K562 (cell line): ENCODE measurements around the gene OST4. TPM values are rescaled to one million over a fixed set of nuclear protein-coding genes. Genes with fewer than 3 reads are reported as not detected.
A peak's percentile ranks its signal among the peaks of the same experiment; 100 is the strongest.

Experiments
- BCLAF1 ChIP-seq, 2 experiments: fragments of 450-650 bp in 1 of 2; IDR thresholded peaks; 2 replicates each; pipeline ENCODE4 v1.6.1; 2011 to 2017; ENCODE audit warnings: low read depth in 2 of 2, antibody characterized with exemption in 1 of 2, borderline replicate concordance in 1 of 2, low read length in 1 of 2, mild to moderate bottlenecking in 1 of 2, mixed read lengths in 1 of 2; ENCODE audit not compliant: control insufficient read depth in 1 of 2
- HDAC2 ChIP-seq: fragments of 450-650 bp; IDR thresholded peaks from 2 replicates; pipeline ENCODE4 v1.6.1; 2016; ENCODE audit warnings: mild to moderate bottlenecking
- HDAC6 ChIP-seq: IDR thresholded peaks from 2 replicates; pipeline ENCODE4 v1.6.1; 2012; ENCODE audit warnings: low read depth, mild to moderate bottlenecking, control low read depth, inconsistent platforms, low read length, moderate library complexity
- HES1 ChIP-seq: fragments of 450-650 bp; IDR thresholded peaks from 2 replicates; pipeline ENCODE4 v1.6.1; 2016; ENCODE audit warnings: low read depth, mild to moderate bottlenecking, moderate library complexity
- MAFF ChIP-seq: IDR thresholded peaks from 2 replicates; pipeline ENCODE4 v1.6.1; 2012; ENCODE audit warnings: low read length, improper control_type of control experiment
- MBD1 ChIP-seq: fragments of 250-450 bp; sonication (Bioruptor Pico); IDR thresholded peaks from 2 replicates; pipeline ENCODE4 v1.8.0; 2022; ENCODE audit warnings: inconsistent platforms
- NEUROD1 ChIP-seq: fragments of 150-350 bp; IDR thresholded peaks from 2 replicates; pipeline ENCODE4 v1.6.1; 2014; ENCODE audit warnings: borderline replicate concordance, low read length, low read depth; ENCODE audit not compliant: partially characterized antibody
- NR2C2 ChIP-seq, 2 experiments: fragments of 200-800 bp in 1 of 2; sonication (Bioruptor generic) in 1 of 2; sonication (generic) in 1 of 2; formaldehyde crosslinking in 1 of 2; IDR thresholded peaks; 2 replicates each; pipeline versions ENCODE4 v1.6.1 to v1.8.0; 2016 to 2022; ENCODE audit warnings: mild to moderate bottlenecking in 1 of 2, missing compliant biosample characterization in 1 of 2, missing genetic modification characterization in 1 of 2, missing genetic modification reagents in 1 of 2
- POLR2AphosphoS5 ChIP-seq: IDR thresholded peaks from 2 replicates; pipeline ENCODE4 v1.6.1; 2011; ENCODE audit warnings: mild to moderate bottlenecking, low read depth, low read length, moderate library complexity; ENCODE audit not compliant: control insufficient read depth, insufficient read depth
- PTBP1 ChIP-seq: fragments of 200-400 bp; formaldehyde crosslinking; IDR thresholded peaks from 2 replicates; pipeline ENCODE4 v1.6.1; 2017; ENCODE audit warnings: low read depth, low read length
- RAD51 ChIP-seq: fragments of 450-650 bp; IDR thresholded peaks from 2 replicates; pipeline ENCODE4 v1.7.1; 2016; ENCODE audit warnings: low read depth, mild to moderate bottlenecking, borderline replicate concordance
- SMAD3 ChIP-seq: fragments of 450-650 bp; formaldehyde crosslinking; conservative IDR thresholded peaks from 2 replicates; pipeline ENCODE4 v1.4.0; 2020; ENCODE audit warnings: mild to moderate bottlenecking
- SRF ChIP-seq, 2 experiments: fragments of 250-450, 450-650 bp in 1 of 2; sonication (Bioruptor Pico) in 1 of 2; sonication (generic) in 1 of 2; formaldehyde crosslinking; IDR thresholded peaks; 2 replicates each; pipeline versions ENCODE4 v1.5.0 to v1.5.1; 2020 to 2022; ENCODE audit warnings: mild to moderate bottlenecking in 1 of 2, missing genetic modification reagents in 1 of 2
- XRCC3 ChIP-seq: fragments of 450-650 bp; IDR thresholded peaks from 2 replicates; pipeline ENCODE4 v1.6.1; 2017; ENCODE audit warnings: mild to moderate bottlenecking, moderate library complexity
- ZBTB1 ChIP-seq: sonication (generic); formaldehyde crosslinking; IDR thresholded peaks from 2 replicates; pipeline ENCODE4 v1.8.1; 2023; ENCODE audit warnings: missing genetic modification reagents, low read depth, mild to moderate bottlenecking, borderline replicate concordance
- ZBTB9 ChIP-seq: fragments of 450-650 bp; formaldehyde crosslinking; IDR thresholded peaks from 2 replicates; pipeline ENCODE4 v1.4.0; 2020; ENCODE audit warnings: mild to moderate bottlenecking, moderate library complexity
- ZNF3 ChIP-seq: fragments of 250-450 bp; sonication (Bioruptor Pico); IDR thresholded peaks from 2 replicates; pipeline ENCODE4 v1.5.0; 2021; ENCODE audit warnings: mild to moderate bottlenecking, moderate library complexity
- ZNF586 ChIP-seq: fragments of 450-650 bp; formaldehyde crosslinking; conservative IDR thresholded peaks from 2 replicates; pipeline ENCODE4 v1.4.0; 2020; ENCODE audit warnings: mild to moderate bottlenecking, moderate library complexity
- ZNF778 ChIP-seq: fragments of 450-650 bp; formaldehyde crosslinking; IDR thresholded peaks from 2 replicates; pipeline ENCODE4 v1.4.0; 2020; ENCODE audit warnings: mild to moderate bottlenecking, moderate library complexity
- polyA plus RNA-seq, 8 experiments: library from polyadenylated mRNA; depleted of rRNA in 4 of 8; stranded (reverse) in 5 of 8; unstranded in 3 of 8; fragments of >200 nt; fragmentation: Nextera tagmentation in 2 of 8; fragmentation: Illumina TruSeq in 1 of 8; extraction: Ambion mirVana in 2 of 8; extraction: Trizol in 1 of 8; gene quantifications; 2 replicates each; pipeline versions ENCODE4 v1.2.1 to v1.2.3, GENCODE V29; 2011 to 2014; ENCODE audit warnings: inconsistent platforms in 1 of 8, missing spikeins in 1 of 8
- total RNA-seq, 7 experiments: library from RNA; depleted of rRNA in 6 of 7; stranded (reverse); fragments of >200 nt in 6 of 7; fragmentation: Illumina TruSeq in 2 of 7; extraction: Trizol in 2 of 7; gene quantifications; 2 replicates each; pipeline versions ENCODE4 v1.2.1 to v1.2.3, GENCODE V29; 2011 to 2021; ENCODE audit warnings: low replicate concordance in 1 of 7

Gene OST4
- total and polyA plus RNA-seq, 9 of the 15 experiments (the other 6 are each of a cell fraction or from before 2014, with no cell fraction given): 186 to 1,155 (median 355) TPM

- TF ChIP-seq MBD1 (CRISPR knock-in tag): no peak
- peak; percentile 74 for TF ChIP-seq NEUROD1
- 0 out of 2 replicates have a peak, but pooled peaks have one; percentile 67 for TF ChIP-seq HDAC6
- TF ChIP-seq ZNF586 (CRISPR knock-in tag): no peak
- TF ChIP-seq ZBTB1: no peak
- no peak for TF ChIP-seq XRCC3
- peak; percentile 87 for TF ChIP-seq HDAC2
- TF ChIP-seq ZNF3: 0 out of 2 replicates have a peak, but pooled peaks have one; percentile 12
- TF ChIP-seq SMAD3 (CRISPR knock-in tag): peak; percentile 77
- 0 out of 4 replicates have a peak, but pooled peaks have one; percentile 54 to 61 for TF ChIP-seq BCLAF1 (IDR thresholded peaks at IDR 0.05; ENCODE audit: borderline replicate concordance in 1 of 2, control insufficient read depth in 1 of 2, low read depth in 2 of 2, low read length in 1 of 2)
- no peak for TF ChIP-seq MAFF
- no peak for TF ChIP-seq HES1
- TF ChIP-seq ZBTB9: peak; percentile 25; the same call in 1 of the 2 replicates
- TF ChIP-seq SRF (CRISPR knock-in tag; IDR thresholded peaks at IDR 0.05): no peak; a peak in 1 of 4 replicates
- no peak for TF ChIP-seq RAD51
- no peak for TF ChIP-seq ZNF778
- no peak; the same call in 1 of the 2 replicates for TF ChIP-seq POLR2AphosphoS5
- TF ChIP-seq NR2C2 (CRISPR knock-in tag; IDR thresholded peaks at IDR 0.05): no peak
- peak; percentile 66 for TF ChIP-seq NR2C2 (tag; IDR thresholded peaks at IDR 0.05)
- no peak for TF ChIP-seq PTBP1
These were observed 20.2 kb downstream of the OST4 start, which contains the start of gene AGBL5 (continued) for GRCh38 chr2:27050996-27051901.
